WI38 (cell line): ENCODE results near the gene CALY.

Experiments
- H3K4me3 ChIP-seq: 2 replicates; pipeline ENCODE4 v1.5.1; 2011; ENCODE audit warnings: low read depth, mild to moderate bottlenecking, control low read depth, low read length
- CTCF ChIP-seq: IDR thresholded peaks from 2 replicates; pipeline ENCODE4 v1.5.1; 2012; ENCODE audit warnings: low read depth, mild to moderate bottlenecking, control low read depth, low read length

Gene CALY

GRCh38 chr10:133318494-133319127 lies 18.1 kb downstream of the CALY start:
- peak; percentile 62 for TF ChIP-seq CTCF
- H3K4me3 ChIP-seq, result peak overlapping the region; percentile 47

GRCh38 chr10:133316732-133317131 lies 20.0 kb downstream of the CALY start:
- no peak for TF ChIP-seq CTCF
- no peak overlapping the region for H3K4me3 ChIP-seq

DNA sequence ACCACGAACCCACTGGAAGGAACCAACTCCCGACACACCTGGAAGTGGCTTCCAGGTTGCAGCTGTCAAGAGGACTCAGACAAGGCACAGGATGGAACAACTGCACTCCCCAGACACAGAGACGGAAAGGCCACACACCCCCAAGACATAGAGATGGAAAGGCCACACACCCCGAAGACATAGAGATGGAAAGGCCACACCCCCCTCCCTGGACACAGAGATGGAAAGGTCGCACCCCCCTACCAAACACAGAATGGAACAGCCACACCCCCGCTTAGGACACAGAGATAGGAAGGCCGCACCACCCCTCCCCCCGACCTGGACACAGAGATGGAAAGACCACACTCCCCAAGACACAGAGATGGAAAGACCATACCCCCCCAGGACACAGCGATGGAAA lies 20.4 kb downstream of the CALY start:
- no peak for TF ChIP-seq CTCF
- H3K4me3 ChIP-seq, result no peak overlapping the region

DNA sequence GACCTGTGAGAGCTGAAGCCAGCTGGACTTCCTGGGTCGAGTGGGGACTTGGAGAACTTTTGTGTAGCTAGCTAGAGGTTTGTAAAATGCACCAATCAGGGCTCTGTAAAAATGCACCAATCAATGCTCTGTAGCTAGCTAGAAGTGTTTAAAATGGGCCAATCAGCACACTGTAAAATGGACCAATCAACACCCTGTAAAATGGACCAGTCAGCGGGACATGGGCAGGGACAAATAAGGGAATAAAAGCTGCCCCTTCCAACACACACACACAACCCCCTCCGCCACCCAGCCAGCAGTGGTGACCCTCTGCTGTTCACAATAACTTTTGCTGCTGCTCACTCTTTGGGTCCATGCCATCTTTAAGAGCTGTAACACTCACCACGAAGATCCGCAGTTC lies 20.8 kb downstream of the CALY start:
- no peak for TF ChIP-seq CTCF
- H3K4me3 ChIP-seq, result no peak overlapping the region

DNA sequence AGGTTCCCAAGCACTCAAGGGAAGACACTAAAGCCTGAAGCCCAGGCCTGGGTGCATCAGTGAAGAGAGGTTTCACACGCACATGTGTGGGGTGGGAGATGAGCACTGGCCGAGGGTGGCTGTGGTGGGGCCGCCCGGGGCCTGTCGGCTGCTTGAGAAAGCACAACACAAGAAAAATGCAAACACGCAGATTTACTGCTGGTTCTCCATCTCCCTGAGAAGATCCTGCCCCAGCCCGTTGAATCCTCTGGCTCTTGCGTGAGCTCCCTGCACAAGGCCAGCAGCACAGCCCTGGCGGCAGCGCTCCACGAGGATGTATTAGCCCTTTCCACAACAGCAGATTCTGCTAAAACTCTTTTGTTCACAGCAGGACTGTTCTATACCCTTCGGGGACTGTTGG lies 21.8 kb downstream of the CALY start:
- TF ChIP-seq CTCF, result no peak
- H3K4me3 ChIP-seq, result no peak overlapping the region

- no peak overlapping the region for H3K4me3 ChIP-seq
- TF ChIP-seq CTCF, result no peak
Measured at GRCh38 chr10:133313192-133313591, 23.5 kb downstream of the CALY start.

DNA sequence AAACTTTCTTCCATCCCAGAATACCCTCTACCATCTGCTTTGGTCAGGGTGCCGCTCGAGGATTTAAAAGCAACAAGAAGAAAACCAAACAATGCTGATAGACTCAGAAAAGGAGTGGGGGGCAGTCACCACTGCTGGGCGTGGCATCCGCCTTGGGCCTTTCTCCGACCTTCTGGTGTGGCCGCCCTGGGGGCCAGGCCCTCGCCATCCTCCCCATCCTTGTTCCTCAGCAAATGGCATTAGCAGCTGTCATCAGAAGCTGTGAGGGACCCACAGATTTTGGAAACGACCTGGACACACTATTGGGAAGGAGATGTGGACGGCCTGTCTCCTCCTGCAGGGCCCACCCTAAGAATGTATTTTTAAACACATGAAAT lies 23.9 kb downstream of the CALY start:
- H3K4me3 ChIP-seq, result no peak overlapping the region
- no peak for TF ChIP-seq CTCF
